Stimulated activated CD4-positive, alpha-beta T cell treated with anti-CD3 and anti-CD28 coated beads, TNF-alpha, amount 100 ng/mL, for 4 hours (primary cell): Measurements from ENCODE around the gene CDK19.
"Not testable (repeated sequence)": the region's sequence is repeated elsewhere in the genome, so short reads cannot be mapped to it uniquely, and the experiment has no call there.

Experiments used
- DNase-seq, 3 experiments: peaks; one replicate each; pipeline ENCODE4 v3.0.0-alpha.2; 2020; ENCODE audit warnings: low read depth in 3 of 3

Gene CDK19

DNA sequence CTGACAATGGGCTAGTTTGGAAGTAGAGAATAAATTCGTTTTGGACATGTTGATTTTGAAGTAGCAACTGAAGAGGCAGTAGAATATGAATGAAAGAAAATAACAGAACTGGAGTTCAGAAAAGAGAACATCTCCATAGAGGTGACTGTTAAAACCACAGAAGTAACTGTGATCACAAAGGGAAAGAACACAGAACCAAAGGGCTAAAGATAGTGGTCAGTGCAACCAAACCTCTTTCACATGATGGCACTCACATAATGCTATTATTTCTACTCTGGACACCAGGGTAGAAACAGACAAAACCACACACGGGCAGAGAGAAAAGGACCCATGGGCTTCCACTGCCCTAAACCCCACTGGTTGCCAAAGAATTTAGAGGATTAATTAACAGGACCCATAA lies 58.5 kb downstream of the CDK19 start:
- no peak for DNase-seq

DNA sequence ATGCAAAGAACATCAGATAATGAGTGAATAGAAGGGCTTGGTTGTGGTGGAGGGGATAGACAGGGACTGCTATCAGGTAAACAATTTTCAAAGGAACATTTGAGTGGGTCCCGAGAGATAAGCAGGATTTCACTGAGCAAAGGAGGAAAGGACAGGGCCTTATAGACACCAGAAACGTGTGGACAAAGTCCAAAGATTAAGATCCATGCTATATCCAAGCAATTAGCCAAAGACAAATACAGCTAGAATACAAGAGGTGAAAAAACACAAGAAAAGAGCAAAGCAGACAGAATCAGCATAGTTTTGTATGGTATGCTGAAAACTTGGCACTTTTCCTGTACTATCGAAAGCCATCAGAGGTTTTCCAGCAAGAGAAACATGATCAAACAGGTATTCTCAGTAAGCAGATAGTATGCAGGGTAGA lies 59.8 kb downstream of the CDK19 start:
- DNase-seq = no peak

DNA sequence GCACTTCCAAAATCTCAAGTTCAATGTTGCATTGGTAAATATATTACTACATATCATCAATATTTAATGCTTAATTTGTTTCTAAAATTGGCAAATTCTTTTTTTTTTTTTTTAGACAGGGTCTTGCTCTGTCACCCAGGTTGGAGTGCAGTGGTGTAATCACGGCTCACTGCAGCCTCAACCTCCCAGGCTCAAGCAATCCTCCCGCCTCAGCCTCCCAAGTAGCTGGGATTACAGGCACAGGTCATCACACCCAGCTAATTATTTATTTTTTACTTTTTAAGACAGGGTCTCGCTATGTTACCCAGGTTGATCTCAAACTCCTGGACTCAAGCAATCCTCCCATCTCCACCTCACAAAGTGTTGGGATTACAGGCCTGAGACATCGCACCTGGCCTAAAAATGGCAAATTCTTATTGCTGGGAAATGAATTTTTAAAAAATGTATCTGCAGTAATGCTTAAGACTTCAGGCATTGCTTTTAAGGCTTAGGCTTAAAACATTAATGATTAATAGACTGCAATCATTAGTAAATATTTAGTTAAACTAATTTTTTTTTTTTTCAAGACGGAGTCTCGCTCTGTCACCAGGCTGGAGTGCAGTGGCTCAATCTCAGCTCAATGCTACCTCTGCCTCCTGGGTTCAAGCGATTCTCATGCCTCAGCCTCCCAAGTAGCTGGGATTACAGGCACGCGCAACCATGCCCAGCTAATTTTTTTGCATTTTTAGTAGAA lies 61.2 kb downstream of the CDK19 start:
- DNase-seq = not testable (repeated sequence)

DNA sequence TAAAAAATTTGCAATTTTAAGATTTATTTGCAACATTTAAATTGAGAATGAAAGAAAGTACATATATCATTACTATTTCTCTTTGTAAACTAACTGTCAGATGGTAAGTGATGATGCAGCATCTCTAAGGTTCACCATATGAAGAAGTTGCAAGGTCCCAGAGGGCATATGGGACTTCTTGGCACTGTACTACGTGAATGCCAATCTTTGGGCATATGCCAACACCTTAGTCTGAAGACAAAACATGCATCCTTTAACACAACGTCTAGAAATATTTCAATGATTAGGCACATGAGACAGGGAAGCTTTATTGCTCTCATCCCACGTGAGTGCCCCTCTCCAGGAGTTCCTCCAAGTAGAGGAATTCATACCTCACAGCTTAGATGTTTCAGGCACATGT lies 66.8 kb downstream of the CDK19 start:
- DNase-seq = no peak

DNA sequence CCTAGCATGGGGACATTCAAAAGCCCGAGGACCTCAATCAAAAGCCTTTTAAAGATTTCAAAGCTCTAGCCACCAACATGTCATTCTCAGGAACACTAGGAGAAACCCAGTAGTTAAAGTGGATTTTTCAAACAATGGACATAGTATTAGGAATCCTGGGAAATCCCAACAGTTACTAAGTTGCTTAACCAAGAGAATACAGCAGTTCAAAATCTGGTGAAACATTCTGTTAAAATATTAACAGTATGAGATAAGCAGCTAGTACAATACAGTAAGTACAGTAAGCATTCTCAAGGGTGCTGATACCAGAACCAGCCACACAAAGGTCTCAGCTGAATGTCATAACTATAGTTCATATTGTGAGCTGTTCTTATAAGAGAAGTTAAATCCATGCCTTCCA lies 68.6 kb downstream of the CDK19 start:
- DNase-seq = no peak

DNA sequence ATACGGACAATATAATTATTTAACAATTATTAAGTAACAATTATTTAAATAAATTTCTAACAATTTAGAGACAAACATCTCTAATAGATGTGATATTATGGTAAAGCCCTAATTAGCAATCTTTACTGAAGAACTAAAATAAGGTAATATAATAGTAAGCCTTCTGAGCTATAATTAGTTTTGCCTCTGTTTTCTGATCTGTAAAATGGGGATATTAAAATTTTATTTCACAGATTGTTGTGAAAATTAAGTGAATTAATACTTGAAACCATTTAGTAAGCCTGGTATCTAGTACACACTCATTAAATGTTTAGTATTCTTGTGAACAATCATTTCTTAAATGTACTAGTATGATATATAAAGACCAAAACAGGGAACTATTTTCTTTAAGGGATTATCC lies 70.3 kb downstream of the CDK19 start:
- no peak for DNase-seq

DNA sequence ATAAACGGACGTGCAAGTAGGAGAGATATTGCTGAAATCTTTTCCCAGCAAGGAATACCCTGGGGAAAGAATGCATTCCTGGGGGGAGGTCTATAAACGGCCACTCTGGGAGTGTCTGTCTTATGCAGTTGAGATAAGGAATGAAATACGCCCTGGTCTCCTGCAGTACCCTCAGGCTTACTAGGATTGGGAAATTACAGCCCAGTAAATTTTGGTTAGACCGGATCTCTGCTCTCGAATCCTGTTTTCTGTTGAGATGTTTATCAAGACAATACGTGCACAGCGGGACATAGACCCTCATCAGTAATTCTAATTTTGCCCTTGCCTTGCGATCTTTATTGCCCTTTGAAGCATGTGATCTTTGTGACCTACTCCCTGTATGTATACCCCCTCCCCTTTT lies 72.7 kb downstream of the CDK19 start:
- not testable (repeated sequence) for DNase-seq

DNA sequence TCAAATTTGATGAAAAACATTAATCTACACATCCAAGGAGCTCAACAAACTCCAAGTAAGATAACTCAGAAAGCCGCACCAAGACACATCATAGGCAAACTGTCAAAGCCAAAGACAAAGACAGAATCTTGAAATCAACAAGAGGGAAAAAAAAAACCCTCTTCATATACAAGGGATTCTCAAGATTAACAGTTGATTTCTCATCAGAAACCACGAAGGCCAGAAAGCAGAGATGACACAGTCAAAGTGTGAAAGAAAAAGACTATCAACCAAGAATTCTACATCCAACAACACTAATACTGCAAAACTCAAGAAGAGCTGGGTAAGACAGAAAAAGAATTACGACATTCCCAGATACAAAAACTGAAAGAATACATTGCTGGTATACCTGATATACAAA lies 73.8 kb downstream of the CDK19 start:
- no peak for DNase-seq

DNA sequence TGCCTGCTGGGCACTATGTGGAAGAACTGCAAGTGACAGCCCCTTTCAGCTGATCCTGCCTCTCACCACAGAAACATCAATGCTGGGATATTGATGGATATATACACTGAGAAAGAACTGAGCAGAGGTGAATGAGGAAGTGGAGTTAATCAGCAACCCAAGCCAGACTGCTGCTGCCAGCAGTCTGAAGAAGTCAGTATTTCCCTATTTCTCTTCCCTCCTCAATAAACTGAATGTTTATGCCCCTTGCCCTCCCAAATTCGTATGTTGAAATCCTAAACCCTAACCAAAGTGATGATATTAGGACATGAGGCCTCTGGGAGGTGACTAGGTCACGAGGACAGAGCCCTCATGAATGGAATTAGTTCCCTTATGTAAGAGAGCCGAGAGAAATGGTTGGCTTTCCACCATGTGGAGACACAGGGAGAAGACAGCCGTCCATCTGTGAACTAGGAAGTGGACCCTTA lies 76.3 kb downstream of the CDK19 start:
- no peak for DNase-seq

DNA sequence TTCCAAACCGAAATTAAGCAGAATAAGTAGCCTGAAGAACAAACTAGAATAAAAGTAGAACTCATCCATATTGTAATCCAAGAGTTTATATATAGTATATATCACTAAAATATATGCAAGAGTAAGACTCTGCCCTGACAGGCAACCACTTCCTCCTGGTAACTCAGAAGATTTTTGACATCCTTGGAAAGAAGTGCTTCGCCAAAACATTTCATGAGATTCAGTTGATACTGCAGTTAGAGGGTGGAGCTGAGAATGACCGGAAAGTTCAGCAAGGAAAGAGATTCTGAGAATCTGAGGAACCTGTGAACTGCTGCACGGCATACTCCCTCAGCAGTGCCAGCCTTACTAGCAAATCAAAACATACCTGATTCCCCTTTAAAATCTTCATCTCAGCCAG lies 79.6 kb downstream of the CDK19 start:
- DNase-seq = no peak

DNA sequence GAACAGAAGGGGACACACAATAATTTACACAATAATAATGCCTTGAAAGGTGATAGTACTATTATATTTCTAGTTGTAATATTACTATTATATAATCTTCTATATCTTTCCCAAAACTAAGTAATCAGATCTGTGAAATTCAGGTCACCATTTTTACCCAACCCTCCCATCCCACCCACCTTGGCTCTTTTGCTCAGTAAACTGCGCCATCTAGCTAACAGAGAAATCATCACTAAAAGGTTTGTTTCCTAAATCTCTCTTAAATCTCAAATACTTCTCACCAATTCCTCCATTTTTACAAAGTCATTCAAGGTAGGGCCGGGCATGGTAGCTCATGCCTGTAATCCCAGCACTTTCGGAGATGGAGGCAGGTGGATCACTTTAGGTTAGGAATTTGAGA lies 83.4 kb downstream of the CDK19 start:
- DNase-seq = no peak

DNA sequence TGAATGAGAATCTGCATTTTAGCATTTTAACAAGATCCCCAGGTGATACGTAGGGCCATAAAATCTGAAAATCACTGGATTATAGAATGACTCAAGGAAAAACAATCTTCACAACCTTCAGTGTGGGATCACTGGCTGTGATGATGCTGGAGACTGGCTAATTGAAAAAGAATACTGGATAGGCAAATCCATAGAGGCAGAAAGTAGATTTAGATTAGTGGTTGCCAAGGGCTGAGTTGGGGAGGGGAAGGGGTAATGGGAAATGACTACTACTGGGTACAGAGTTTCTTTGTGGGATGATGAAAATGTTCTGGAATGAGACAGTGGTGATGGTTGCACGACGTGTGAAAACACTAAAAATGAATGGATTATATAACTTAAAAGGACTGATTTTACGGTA lies 84.1 kb downstream of the CDK19 start:
- no peak for DNase-seq

DNA sequence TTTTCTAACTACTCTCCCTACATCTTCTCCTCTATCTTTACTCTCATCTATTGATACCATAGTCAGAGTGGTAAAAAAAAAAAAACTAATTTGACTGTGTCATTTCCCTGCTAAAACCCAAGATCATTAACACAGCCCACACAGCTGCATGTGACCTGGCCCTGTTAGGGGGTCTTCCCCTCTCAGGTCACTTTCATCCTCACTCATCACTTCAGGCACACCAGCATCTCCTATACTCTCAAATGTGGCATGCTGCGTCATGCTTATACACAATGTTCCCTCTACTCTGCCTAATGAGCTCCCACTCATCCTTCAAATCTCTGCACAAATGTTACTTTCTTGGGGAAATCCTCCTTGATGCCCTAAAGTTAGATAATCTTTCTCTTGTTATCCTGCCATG lies 86.8 kb downstream of the CDK19 start:
- DNase-seq = no peak

DNA sequence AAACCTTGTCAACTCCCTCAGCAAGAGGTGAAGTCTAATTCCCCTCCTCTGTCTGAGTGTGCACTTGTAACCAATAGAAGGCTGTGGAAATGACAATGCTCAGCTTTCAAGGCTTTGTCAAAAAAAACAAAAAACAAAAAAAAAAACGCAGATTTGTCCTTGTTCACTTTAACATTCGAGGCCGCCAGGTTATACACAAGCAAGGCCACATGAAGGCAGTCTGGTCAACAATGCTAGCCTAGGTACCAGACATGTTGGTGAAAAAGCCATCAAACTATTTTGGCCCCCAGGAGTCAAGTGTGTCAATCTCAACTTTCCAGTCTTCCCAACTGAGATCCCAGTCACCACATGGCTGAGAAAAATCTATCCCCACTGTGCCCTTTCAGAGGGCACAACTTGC lies 92.3 kb downstream of the CDK19 start:
- DNase-seq = no peak

DNA sequence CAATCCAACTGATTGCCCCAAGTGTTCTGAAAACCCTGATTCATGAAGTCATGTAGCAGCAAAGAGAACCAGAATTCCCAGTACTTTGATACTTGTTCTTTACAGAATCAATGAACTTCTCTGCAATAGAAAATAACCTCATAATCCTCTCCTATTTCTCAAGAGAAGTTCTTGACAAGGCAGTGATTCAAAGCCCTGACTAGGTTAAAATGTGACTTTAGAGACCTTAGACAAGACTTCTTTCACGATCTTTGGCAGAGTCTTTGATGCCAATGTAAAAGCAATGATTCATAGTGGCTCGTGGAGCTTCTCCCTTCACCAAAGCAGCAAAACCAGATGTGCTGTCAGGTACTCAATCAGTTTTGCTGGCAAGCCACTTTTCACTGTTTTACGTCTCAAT lies 95.2 kb downstream of the CDK19 start:
- no peak for DNase-seq

DNA sequence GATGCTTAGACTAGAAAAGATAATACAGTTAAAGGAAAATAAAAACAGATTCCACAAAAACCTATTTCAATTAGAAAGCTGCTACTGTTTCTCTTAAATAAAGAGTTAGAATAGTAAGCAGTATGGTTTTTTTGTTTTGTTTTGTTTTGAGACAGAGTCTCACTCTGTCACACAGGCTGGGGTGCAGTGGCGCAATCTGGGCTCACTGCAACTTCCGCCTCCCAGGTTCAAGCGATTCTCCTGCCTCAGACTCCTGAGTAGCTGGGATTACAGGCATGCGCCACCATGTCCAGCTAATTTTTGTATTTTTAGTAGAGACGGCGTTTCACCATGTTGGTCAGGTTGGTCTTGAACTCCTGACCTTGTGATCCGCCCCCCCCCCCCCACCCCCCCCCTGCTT lies 95.7 kb downstream of the CDK19 start:
- not testable (repeated sequence) for DNase-seq

DNA sequence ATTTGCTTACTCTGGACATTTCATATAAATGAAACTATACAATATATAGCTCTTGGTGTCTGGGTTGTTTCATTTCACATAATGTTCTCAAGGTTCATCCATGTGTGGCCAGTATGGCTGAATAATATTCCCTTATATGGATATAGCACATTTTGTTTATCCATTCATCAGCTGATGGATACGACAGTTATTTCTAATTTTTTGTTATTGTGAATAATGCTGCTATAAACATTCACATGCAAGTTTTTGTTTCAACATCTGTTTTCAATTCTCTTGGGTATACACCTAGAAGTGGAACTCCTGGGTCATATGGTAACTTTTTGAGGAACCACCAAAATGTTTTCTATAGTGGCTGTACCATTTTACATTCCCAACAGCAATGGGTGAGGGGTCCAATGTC lies 101.1 kb downstream of the CDK19 start:
- no peak for DNase-seq

DNA sequence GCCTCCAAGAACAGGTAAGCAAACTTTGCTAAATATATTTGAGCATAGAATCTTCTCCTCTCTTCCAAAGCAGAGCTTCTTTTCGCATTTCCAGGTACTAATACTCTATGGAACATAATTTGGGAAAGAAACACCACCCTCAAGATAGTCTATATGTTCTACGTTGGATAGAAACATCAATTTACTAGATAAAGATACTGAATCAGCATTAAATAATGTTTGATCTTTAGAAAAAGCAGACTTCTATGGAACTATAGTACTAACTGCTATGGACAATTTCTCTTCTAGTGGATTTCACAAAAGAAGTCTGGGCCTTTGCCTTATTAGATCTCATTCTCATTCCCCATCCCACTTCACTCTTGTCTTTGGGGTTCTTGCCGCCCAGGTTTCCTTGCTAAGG lies 103.0 kb downstream of the CDK19 start:
- no peak for DNase-seq

DNA sequence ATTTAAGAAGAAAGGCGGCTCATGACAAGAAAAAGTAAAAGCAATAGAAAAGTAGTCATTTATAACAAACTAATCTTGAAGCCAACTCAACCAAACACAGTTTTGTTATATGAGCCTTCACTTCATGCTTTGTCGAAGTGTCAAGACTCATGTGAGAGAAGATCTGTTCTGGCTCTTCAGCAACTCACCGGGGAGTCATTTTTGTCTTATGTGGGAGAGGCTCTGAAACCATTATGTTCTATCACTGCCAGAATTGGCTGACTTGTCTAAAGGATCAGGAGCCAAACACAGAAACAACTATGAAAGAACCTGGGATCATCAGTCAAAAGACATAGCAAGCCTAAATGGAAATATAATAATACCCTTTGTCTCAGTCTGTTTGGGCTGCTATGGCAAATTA lies 105.2 kb downstream of the CDK19 start:
- DNase-seq = no peak

DNA sequence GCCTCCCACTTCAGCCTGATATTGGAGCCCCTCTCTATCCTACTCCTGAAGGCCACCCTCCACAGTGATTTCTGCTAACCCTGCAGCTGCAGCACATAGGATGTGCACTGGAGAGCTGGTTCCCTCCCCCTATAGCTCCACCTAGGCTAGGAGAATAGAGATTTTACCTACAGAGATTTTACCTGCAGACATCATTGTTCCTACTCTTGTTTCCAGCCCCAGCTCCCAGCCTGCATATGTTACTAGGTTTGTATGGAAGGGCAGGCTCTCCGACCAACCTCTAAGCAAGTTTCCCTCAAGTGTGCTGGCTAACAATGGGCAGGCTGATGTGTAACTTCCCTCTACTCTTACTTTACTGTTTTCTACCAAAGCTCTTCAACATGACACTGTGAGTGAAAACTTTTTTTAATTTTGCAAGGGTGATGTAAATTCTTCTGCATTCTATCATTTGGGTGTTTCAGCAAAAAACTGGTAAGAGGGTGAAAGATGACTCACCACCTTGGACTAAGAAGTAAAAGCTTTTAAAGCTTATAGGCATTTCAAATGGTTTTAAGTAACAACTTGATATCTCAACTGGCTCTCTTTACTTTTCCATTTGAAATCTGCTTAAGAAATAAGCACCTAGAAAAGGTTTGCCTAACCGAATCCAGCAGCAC lies 106.8 kb downstream of the CDK19 start:
- no peak for DNase-seq

DNA sequence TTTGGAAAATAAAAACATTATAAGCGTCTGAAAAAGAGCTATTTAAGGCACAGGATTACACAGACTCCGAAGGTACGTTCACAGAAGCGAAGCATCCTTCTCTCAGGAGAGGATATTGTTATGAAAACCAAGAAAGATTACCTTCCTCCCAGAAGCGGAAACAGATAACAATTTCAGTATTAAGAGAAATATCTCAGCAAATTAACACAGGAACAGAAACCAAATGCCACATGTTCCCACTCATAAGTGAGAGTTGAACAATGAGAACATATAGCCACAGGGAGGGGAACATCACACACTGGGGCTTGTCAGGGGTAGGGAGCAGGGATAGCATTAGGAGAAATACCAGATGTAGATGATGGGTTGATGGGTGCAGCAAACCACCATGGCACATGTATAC lies 109.7 kb downstream of the CDK19 start:
- no peak for DNase-seq

DNA sequence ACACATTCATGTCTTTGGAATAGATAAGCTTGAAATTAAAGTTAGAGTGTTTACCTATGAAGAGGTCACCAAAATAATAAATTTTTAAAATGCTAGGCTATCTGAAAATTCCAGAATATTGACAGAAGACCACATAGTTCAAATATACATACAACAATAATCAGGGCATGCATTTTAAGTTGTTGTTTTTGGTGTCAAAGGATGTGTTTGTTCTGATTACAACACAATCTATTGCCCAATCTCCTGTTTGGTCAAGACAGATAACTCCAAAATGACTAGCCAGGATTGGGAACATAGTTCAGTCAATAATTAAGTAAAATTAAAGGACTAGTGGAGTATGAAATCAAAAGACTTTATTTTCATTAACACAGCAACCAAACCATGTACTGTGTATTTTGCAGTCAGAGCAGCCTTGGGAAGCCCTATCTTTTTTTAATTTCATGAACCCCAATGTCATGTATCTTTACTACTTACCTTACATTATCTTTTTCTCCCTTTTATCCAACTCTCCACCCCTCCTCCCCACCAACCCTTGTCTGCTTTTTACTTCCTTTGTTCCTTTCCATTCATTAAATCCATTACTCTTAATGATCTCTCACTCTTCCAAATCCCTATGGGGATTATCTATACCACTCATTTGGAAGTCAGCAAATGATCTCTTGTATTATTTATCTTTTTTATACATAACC lies 111.2 kb downstream of the CDK19 start:
- DNase-seq = no peak
